ENCODE results near the gene USP7.

Gene USP7

DNA sequence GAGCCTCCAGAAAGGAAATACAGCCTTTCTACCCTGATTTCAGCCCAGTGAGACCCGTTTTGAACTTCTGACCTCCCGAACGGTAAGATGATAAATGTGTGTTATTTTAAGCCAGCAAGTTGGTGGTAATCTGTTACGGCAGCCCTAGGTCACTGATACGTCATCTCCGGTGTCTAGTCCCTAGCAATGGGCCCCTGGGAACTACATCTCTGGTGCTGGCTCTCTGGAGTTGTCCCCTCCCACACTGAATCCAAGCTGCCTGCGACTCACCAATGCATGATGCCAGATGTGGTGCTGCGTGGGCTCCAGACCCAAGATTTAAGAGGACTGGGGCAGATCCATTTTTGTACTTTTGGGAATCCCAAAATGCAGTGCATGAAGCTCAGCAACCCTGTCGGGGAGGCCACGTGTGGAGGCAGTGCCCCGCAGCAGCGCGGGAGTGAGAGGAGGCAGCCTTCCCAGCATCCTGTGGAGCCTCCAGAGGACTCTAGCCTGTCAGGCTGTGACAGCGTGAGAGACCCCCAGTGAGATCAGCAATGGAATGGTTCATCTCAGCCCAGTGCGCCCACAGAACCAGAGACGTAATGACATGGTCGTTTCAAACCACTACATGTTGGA, 43.6 kb upstream of the USP7 start:
- Mint-ChIP-seq H3K9me3 (no peaks in the 10 kb centered on the region), H3K4me1 (peaks cover 7% of the 10 kb centered on the region)

DNA sequence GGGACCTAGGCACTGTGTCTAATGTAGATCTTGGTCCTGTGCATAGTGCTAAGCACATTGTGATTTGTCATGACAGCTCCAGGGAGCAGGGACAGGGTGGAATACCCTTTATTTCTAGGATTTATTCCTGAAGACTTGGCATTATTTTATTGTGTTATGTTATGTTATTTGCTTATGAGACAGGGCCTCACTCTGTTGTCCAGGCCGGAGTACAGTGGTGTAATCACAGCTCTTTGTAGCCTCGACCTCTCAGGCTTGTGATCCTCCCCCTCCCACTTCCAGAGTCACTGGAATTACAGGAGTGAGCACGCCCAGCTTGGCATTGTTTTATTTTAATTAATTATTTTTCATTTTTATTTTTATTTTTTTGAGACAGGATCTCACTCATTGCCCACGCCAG, 40.5 kb upstream of the USP7 start:
- Mint-ChIP-seq H3K36me3 (ENCODE audit: low read depth) (no peaks in the 10 kb centered on the region), H3K9me3 (no peaks in the 10 kb centered on the region), H3K27me3 (ENCODE audit: low read depth) (no peaks in the 10 kb centered on the region), H3K4me3 (no peak overlapping the region), H3K27ac (no peak overlapping the region), H3K4me1 (peaks cover 7% of the 10 kb centered on the region)
- TF ChIP-seq, protein P1, sequence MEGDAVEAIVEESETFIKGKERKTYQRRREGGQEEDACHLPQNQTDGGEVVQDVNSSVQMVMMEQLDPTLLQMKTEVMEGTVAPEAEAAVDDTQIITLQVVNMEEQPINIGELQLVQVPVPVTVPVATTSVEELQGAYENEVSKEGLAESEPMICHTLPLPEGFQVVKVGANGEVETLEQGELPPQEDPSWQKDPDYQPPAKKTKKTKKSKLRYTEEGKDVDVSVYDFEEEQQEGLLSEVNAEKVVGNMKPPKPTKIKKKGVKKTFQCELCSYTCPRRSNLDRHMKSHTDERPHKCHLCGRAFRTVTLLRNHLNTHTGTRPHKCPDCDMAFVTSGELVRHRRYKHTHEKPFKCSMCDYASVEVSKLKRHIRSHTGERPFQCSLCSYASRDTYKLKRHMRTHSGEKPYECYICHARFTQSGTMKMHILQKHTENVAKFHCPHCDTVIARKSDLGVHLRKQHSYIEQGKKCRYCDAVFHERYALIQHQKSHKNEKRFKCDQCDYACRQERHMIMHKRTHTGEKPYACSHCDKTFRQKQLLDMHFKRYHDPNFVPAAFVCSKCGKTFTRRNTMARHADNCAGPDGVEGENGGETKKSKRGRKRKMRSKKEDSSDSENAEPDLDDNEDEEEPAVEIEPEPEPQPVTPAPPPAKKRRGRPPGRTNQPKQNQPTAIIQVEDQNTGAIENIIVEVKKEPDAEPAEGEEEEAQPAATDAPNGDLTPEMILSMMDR (IDR thresholded peaks at IDR 0.05; ENCODE audit: unreplicated experiment in 3 of 3), result no peak

More for the DNA sequence above, 43.6 kb upstream of the USP7 start:
- TF ChIP-seq, protein P1 (IDR thresholded peaks at IDR 0.05; ENCODE audit: unreplicated experiment in 3 of 3), result no peak
- H3K27me3 Mint-ChIP-seq (ENCODE audit: low read depth), result no peaks in the 10 kb centered on the region
- H3K27ac Mint-ChIP-seq, result no peak overlapping the region
- peak overlapping the region in 2 of 3 experiments; percentile 13 to 40 for H3K4me3 Mint-ChIP-seq
- no peaks in the 10 kb centered on the region for H3K36me3 Mint-ChIP-seq (ENCODE audit: low read depth)

DNA sequence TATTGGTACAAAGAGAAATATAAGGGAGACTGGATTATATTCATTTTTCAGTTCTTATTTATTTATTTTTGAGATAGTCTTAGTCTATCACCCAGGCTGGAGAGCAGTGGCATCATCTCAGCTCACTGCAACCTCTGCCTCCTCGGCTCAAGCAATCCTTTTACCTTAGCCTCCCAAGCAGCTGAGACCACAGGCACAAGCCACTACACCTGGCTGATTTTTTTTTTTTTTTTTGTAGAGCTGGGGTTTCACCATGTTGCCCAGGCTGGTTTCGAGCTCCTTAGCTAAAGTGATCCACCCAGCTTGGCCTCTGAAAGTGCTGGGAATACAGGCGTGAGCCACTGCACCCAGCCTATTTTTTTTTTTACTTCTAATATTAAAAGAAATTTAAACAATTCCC, 40.1 kb upstream of the USP7 start:
- Mint-ChIP-seq H3K9me3 (no peaks in the 10 kb centered on the region), H3K36me3 (ENCODE audit: low read depth) (no peaks in the 10 kb centered on the region), H3K27ac (no peak overlapping the region), H3K27me3 (ENCODE audit: low read depth) (no peaks in the 10 kb centered on the region), H3K4me1 (peaks cover 7% of the 10 kb centered on the region), H3K4me3 (no peak overlapping the region)
- TF ChIP-seq, protein P1 (IDR thresholded peaks at IDR 0.05; ENCODE audit: unreplicated experiment in 3 of 3), result no peak

DNA sequence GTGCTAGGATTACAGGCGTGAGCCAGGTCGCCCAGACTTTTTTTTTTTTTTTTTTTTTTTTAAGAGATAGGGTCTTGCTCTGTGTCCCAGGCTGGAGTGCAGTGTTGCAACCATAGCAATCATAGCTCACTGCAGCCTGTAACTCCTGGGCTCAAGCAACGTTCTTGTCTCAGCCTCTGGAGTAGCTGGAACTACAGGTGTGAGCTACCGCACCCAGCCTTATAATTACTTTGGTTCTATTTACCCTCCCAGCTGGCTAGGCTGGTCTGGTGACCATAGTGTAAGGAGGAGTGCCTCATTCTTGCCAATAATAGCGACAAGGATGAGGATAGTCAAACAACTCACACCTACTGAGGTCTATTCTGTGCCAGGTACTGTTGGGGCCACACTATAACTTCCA, 39.6 kb upstream of the USP7 start:
- no peaks in the 10 kb centered on the region for H3K27me3 Mint-ChIP-seq (ENCODE audit: low read depth)
- TF ChIP-seq, protein P1 (IDR thresholded peaks at IDR 0.05; ENCODE audit: unreplicated experiment in 3 of 3), result no peak
- no peaks in the 10 kb centered on the region for H3K36me3 Mint-ChIP-seq (ENCODE audit: low read depth)
- peaks cover 7% of the 10 kb centered on the region for H3K4me1 Mint-ChIP-seq
- no peak overlapping the region for H3K4me3 Mint-ChIP-seq
- no peak overlapping the region for H3K27ac Mint-ChIP-seq
- H3K9me3 Mint-ChIP-seq, result no peaks in the 10 kb centered on the region

DNA sequence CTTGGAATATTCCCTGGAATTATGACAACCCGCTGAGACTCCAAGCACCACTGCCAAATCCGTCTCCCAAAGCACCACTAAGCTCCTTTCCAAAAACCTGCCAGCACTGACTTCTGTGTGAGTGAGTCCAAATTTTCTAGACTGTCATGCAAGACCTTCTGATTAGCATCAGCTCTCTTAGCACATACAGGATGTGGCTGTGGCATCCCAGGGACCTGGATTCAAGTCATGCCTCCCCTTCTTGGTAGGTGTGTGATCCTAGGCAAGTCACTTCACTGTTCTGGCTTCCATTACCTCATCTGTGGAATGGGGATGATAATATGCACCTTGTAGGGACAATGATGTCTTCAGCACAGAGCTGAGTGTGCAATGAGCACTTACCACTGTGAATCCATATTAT, 38.3 kb upstream of the USP7 start:
- Mint-ChIP-seq H3K4me3 (no peak overlapping the region), H3K4me1 (peaks cover 1% of the 10 kb centered on the region), H3K36me3 (ENCODE audit: low read depth) (no peaks in the 10 kb centered on the region), H3K27me3 (ENCODE audit: low read depth) (no peaks in the 10 kb centered on the region), H3K27ac (no peak overlapping the region), H3K9me3 (no peaks in the 10 kb centered on the region)
- TF ChIP-seq, protein P1 (IDR thresholded peaks at IDR 0.05; ENCODE audit: unreplicated experiment in 3 of 3), result no peak

DNA sequence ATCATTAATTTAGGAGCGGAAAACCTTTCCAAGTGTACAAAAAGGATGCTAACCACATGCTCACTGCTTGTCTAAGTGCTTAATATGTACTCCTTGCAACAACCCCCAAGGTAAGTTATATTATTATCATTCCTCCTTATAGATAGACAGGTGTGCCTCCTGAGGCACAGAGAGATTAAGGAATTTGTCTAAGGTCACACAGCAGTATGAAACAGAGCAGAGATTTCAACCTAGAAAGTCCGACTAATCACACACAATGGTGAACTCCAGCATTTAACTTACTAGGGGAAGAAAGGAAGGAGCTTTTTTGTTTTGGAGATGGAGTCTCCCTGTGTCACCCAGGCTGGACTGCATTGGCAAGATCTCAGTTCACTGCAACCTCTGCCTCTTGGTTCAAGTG, 37.0 kb upstream of the USP7 start:
- no peak overlapping the region for H3K4me3 Mint-ChIP-seq
- H3K27me3 Mint-ChIP-seq (ENCODE audit: low read depth), result no peaks in the 10 kb centered on the region
- H3K4me1 Mint-ChIP-seq, result no peaks in the 10 kb centered on the region
- no peaks in the 10 kb centered on the region for H3K36me3 Mint-ChIP-seq (ENCODE audit: low read depth)
- H3K27ac Mint-ChIP-seq, result no peak overlapping the region
- TF ChIP-seq, protein P1 (IDR thresholded peaks at IDR 0.05; ENCODE audit: unreplicated experiment in 3 of 3), result no peak
- no peaks in the 10 kb centered on the region for H3K9me3 Mint-ChIP-seq
